Neutrophil (primary cell): ENCODE data around the gene CHST2.

Experiments used
- H3K27ac ChIP-seq: fragments of 200-600 bp; sonication (generic); 2 replicates; pipeline ENCODE4 v1.5.1; 2016; ENCODE audit warnings: mild to moderate bottlenecking, moderate library complexity
- H3K27me3 ChIP-seq: fragments of 200-600 bp; sonication (generic); 2 replicates; pipeline ENCODE4 v1.6.0; 2016; ENCODE audit warnings: mild to moderate bottlenecking
- H3K36me3 ChIP-seq: fragments of 200-600 bp; sonication (generic); 2 replicates; pipeline ENCODE4 v1.5.1; 2017
- H3K4me1 ChIP-seq, 2 experiments: fragments of 200-600 bp in 1 of 2; sonication (generic) in 1 of 2; 1 replicate in 1 of 2; 2 replicates in 1 of 2; pipeline versions ENCODE4 v1.5.1 to v1.6.1; 2013 to 2016; ENCODE audit warnings: low read depth in 1 of 2, low read length in 1 of 2, mild to moderate bottlenecking in 1 of 2, moderate library complexity in 1 of 2; ENCODE audit not compliant: control insufficient read depth in 1 of 2, insufficient read depth in 1 of 2
- H3K4me3 ChIP-seq, 2 experiments: fragments of 200-600 bp in 1 of 2; sonication (generic) in 1 of 2; 1 replicate in 1 of 2; 2 replicates in 1 of 2; pipeline ENCODE4 v1.5.1; 2013 to 2016; ENCODE audit warnings: low read depth in 1 of 2, low read length in 1 of 2, mild to moderate bottlenecking in 1 of 2, moderate library complexity in 1 of 2
- H3K9me3 ChIP-seq: fragments of 200-600 bp; sonication (generic); 2 replicates; pipeline ENCODE4 v1.5.1; 2016
- CTCF ChIP-seq: fragments of 200-600 bp; sonication (generic); IDR thresholded peaks from 2 replicates; pipeline ENCODE4 v1.5.1; 2016; ENCODE audit warnings: antibody characterized with exemption

The CHST2 gene

GRCh38 chr3:143147707-143148106 lies 28.1 kb downstream of the CHST2 start:
- TF ChIP-seq CTCF: no peak
- Histone ChIP-seq H3K4me3 (no peak overlapping the region), H3K4me1 (peaks cover 0 to 10% of the 10 kb centered on the region in 2 experiments), H3K36me3 (no peaks in the 10 kb centered on the region), H3K27me3 (no peaks in the 10 kb centered on the region), H3K9me3 (no peaks in the 10 kb centered on the region), H3K27ac (no peak overlapping the region)

GRCh38 chr3:143150071-143150470 lies 30.5 kb downstream of the CHST2 start:
- Histone ChIP-seq H3K4me3 (no peak overlapping the region), H3K27me3 (no peaks in the 10 kb centered on the region), H3K4me1 (peaks cover 5 to 15% of the 10 kb centered on the region in 2 experiments), H3K36me3 (no peaks in the 10 kb centered on the region), H3K27ac (no peak overlapping the region), H3K9me3 (no peaks in the 10 kb centered on the region)
- TF ChIP-seq CTCF: no peak

- H3K4me3 ChIP-seq: no peak overlapping the region
- H3K36me3 ChIP-seq: no peaks in the 10 kb centered on the region
- H3K27ac ChIP-seq: peak overlapping the region; percentile 35
- H3K27me3 ChIP-seq: no peaks in the 10 kb centered on the region
- H3K9me3 ChIP-seq: no peaks in the 10 kb centered on the region
- peaks cover 16 to 26% of the 10 kb centered on the region in 2 experiments for H3K4me1 ChIP-seq
- no peak for TF ChIP-seq CTCF
Measured at GRCh38 chr3:143151004-143151731, 31.6 kb downstream of the CHST2 start.

- peak overlapping the region; percentile 35 for H3K27ac ChIP-seq
- H3K27me3 ChIP-seq: no peaks in the 10 kb centered on the region
- no peaks in the 10 kb centered on the region for H3K9me3 ChIP-seq
- TF ChIP-seq CTCF: no peak
- H3K4me3 ChIP-seq: no peak overlapping the region
- peaks cover 20 to 34% of the 10 kb centered on the region in 2 experiments for H3K4me1 ChIP-seq
- no peaks in the 10 kb centered on the region for H3K36me3 ChIP-seq
Measured at GRCh38 chr3:143152043-143152442, 32.5 kb downstream of the CHST2 start.

- Histone ChIP-seq H3K4me1 (peaks cover 33 to 53% of the 10 kb centered on the region in 2 experiments), H3K4me3 (peak overlapping the region in 1 of 2 experiments; percentile 22), H3K36me3 (no peaks in the 10 kb centered on the region), H3K9me3 (no peaks in the 10 kb centered on the region), H3K27me3 (no peaks in the 10 kb centered on the region), H3K27ac (peak overlapping the region; percentile 75)
- no peak for TF ChIP-seq CTCF
Measured at GRCh38 chr3:143155756-143156155, 36.2 kb downstream of the CHST2 start.
